Anterior cingulate cortex (tissue), 58 donors: ENCODE measurements around the gene SLC35E3.

ENCODE experiments used
- DNase-seq, 58 donors: peaks; one replicate each; lab custom pipeline; 2025; lab: John Stamatoyannopoulos, UW

Gene SLC35E3

DNA sequence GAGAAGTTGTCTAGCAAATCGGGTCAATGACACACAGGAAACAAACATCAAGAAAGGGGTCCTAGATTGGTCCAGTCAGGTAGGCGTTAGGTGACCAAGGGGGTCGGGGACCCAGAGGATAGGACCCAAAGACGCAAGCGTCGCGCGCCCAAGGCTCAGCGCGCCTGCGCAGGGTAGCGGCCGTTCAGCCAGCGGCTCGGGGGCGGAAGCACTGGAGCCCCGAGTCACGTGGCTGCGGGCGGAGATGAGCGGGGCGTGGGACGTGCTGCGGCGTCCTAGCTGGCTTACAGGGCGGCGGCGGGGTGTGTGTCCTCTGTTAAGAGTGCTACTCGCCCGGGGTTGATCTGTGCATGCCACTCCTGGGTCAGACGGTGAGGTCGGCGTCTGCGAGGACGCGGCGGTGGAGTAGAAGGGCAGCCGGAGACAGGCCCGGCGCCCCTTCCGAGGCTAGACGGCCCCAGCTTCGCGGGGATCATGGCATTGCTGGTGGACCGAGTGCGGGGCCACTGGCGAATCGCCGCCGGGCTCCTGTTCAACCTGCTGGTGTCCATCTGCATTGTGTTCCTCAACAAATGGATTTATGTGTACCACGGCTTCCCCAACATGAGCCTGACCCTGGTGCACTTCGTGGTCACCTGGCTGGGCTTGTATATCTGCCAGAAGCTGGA, at the start of gene SLC35E3:
Gene SLC35E3 (plus strand): TSS at position 273 of the 668 bp plus-strand sequence. CDS start 202 bp downstream, at position 475.
- peak; percentile 26 to 94 (median 89) for DNase-seq

- no peak for DNase-seq
These were observed 46.5 kb upstream of the SLC35E3 start for GRCh38 chr12:68699486-68699885.

GRCh38 chr12:68727776-68728175, 18.2 kb upstream of the SLC35E3 start:
- no peak for DNase-seq

- DNase-seq: no peak
These were observed 12.3 kb upstream of the SLC35E3 start for GRCh38 chr12:68733661-68734071.

DNA sequence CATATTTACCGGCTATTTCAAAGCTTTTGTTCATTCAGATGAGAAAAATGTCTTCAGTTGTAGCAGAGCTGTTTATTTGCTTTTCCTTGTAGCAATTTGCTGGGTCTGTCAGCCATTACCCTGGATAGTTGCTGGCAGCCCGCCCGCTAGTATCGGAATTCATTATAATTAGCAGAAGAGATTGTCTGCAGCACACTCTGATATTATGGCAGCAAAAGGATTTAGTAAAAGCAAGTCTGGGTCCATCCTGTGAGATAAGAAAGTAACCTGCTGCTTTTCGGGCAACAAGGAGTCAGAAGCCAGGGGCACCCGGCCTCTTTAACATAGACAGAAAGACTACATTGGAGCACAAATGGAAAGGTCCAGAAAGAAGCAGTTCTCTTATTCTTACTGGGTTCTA, 6.1 kb upstream of the SLC35E3 start:
- DNase-seq: no peak

DNA sequence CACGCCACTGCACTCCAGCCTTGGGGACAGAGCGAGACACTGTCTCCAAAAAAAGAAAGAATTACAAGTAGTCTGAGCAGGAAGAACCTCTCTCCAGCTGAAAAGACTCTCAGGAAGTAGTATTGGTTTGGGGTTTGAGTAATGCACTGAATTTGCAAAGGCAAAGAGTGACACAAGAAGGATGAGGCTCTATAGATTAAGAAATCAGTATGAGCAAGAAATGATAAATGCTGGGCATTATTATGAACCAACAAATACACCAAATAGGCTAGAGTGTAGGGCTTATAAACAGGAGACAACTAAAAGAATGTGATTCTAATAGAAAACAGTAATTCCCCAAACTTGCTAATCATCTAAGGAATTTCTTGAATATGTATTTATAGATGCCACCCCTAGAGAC, 2.6 kb upstream of the SLC35E3 start:
- no peak for DNase-seq

DNA sequence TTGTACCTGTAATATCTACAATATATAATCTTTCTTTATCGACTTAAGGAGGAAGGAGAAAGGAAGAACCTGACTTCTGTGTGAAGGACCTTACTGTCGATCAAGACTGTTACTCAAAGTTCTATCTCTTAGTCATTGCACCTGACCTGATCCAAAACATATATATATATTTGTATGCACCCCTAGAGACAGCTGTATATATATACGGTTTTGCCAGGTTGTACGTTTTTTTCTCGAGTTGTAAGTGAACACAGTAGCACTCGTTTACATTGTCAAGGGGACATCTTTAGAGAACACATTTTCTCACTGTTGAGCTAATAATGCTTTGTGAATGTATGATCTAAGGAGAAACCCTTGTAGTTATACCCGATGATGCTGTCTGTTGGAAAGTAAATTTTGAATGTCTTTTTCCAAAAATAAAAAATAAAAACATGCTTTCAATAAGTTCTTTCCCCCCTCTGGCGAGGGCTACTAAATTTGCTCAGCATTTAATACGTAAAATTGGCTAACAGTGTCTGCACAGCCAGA, 536 bp upstream of the SLC35E3 start:
- DNase-seq: no peak

DNA sequence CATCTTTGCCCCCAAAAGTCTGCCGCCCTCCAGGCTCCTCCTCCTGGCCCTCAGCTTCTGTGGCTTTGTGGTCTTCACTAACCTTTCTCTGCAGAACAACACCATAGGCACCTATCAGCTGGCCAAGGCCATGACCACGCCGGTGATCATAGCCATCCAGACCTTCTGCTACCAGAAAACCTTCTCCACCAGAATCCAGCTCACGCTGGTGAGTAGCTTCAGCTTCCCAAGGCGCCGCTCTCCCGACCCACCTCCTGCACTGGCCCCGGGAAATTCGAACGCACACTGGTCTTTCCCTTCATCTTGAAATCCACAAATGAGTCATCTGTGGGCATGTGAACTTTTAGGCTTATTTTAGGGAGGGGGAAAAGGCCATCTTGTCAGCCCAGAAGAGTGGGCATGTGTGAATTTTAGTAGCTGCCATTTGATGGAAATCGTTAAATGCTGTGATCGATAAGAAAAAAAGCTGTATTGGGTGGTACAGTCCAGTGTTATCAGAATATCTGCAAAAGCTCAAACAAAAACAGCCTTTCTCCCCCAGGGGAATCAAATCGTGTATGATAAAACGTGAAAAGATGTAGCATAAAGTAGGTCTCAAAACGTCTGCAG, 700 bp downstream of the SLC35E3 start:
- peak in 50 of 58 donors; percentile 17 to 82 (median 52) for DNase-seq

DNA sequence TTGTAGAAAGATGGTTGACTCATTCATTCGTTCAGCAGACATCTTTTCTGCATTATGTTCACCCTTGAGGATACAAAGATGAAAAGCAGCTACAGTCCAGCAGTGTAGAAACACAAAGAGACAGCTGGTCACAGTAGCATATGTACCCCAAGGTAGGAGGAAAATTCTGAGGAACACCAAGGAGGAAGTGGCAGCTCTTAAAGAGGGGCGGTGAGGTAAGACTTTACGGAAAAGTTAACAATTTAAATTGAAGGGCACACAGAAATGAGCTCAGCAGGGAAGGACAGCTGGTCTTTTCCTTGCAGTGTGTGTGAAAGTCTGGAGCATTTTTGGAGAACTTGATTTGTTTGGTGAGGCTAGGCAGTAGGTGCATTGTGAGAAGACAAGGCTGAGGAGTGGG, 3.5 kb downstream of the SLC35E3 start:
- no peak for DNase-seq

GRCh38 chr12:68749861-68750260, 3.9 kb downstream of the SLC35E3 start:
- no peak for DNase-seq

DNA sequence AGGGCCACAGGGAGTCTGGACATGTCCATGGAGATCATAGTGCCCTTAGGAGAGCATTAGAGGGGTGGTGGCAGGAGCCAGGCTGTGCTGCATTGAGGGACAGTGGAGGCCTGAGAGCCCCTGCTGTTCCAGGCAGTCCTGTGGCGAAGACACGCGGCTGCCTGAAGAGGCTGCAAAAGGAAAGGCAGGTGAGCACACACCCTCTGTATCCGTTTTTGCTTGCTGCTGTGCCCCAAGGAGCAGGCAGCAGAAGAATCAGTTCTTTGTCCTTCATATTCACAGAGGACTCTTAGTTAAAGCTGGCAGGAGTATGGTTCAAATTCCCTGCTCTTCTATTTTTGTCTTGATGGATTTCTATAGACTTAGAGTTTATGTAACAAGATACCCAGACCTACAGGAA, 4.5 kb downstream of the SLC35E3 start:
- peak in 12 of 58 donors; percentile 1 to 44 (median 8) for DNase-seq

GRCh38 chr12:68755536-68756243, 9.7 kb downstream of the SLC35E3 start:
- DNase-seq: no peak

- DNase-seq: no peak
These were observed 13.9 kb downstream of the SLC35E3 start for GRCh38 chr12:68759852-68760251.

DNA sequence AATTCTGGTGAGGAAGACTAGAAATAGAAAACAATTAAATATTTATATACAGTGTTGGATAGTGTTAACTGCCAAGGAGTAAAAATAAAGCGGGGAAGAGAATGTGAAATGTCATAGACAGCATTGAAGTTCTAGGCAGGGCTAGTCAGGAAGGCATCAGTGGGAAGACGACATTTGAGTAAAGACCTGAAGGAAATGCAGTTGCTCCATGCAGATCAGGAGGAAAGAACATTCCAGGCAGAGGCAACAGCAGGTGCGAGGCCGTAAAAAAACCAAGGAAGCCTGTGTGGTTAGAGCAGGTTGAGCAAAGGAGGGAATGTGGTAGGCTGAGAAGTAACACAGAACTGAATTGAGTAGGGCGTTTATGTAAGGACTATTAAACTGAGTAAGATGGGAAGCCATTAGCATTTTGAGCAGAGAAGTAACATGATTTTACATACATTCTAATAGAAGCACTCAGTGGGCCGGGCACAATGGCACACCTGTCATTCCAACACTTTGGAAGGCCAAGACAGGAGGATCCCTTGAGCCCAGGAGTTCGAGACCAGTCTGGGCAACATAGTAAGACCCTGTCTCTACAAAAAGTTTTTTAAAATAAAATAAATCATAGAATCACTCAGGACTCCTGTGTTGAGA, 14.9 kb downstream of the SLC35E3 start:
- DNase-seq: no peak

DNA sequence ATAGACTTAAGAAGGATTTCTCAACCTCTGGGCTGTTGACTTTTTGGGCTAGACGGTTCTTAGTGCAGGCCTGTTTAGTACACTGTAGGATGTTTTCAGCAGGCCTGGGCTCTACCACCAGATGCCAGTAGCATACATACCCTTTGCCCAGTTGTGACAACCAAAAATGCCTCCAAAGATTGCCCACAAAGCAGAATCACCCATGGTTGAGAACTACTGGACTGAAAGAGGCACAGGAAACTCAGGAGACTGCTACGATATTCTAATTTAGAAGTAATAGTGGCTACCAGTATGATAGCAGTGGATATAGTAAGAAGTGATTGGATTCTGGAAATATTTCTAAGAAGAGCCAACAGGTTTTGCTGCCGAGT, 15.5 kb downstream of the SLC35E3 start:
- no peak for DNase-seq

- no peak for DNase-seq
These were observed 16.1 kb downstream of the SLC35E3 start for GRCh38 chr12:68761901-68762630.

GRCh38 chr12:68762691-68763090, 16.7 kb downstream of the SLC35E3 start:
- no peak for DNase-seq

- DNase-seq: no peak
These were observed 19.7 kb downstream of the SLC35E3 start for GRCh38 chr12:68765696-68766095.

DNA sequence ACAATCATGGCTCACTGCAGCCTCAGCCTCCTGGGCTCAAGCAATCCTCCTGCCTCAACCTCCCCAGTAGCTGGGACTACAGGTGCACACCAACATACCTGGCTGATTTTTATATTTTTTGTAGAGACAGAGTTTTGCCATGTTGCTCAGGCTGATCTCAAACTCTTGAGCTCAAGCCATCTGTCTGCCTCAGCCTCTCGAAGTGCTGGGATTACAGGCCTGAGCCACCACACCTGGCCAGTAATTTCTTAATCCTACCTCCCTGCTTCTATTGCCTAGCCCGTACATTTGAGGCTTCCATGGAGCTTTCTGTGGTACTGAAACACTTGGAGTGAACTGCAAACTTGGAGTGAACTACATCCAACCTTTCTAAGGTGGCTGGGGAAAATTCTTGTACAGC, 20.7 kb downstream of the SLC35E3 start:
- DNase-seq: no peak

DNA sequence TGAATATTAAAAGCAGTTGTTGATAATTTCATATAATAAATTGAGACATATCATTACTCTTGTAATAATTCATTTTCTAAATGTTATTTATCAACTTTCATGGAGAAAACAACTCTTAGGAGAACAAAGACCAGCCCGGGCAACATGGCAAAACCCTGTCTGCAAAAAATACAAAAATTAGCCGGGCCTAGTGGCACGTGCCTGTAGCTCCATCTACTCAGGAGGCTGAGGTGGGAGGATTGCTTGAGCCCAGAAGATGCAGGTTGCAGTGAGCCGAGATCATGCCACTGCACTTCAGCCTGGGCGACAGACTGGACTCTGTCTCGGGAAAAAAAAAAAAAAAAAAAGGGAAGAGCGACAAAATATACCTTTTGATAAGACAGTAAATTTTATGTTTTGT, 21.2 kb downstream of the SLC35E3 start:
- no peak for DNase-seq
